Left lobe of liver (tissue), 2 donors: Measurements from ENCODE around the gene APBA2. TPM values are rescaled to one million over a fixed set of nuclear protein-coding genes. Genes with fewer than 3 reads are reported as not detected.
A peak's percentile ranks its signal among the peaks of the same experiment; 100 is the strongest.

ENCODE experiments used
- ATAC-seq: fragments of 200-7000 bp; cut with Tn5 transposase; one replicate; pipeline ENCODE4 v1.9.1; 2020; ENCODE audit warnings: mild to moderate bottlenecking, moderate library complexity
- DNase-seq: peaks from one replicate; pipeline ENCODE4 v3.0.0-alpha.2; 2020; ENCODE audit warnings: low spot score
- total RNA-seq: library from RNA; stranded (reverse); gene quantifications from one replicate; pipeline ENCODE4 v1.2.1, GENCODE V29; 2021
- donor health status: DM: no; HTN: no; CAD: no; lungs with moderate emphysema.
- donor health status: DM: no; HTN: yes; CAD: no.

The APBA2 gene
- total RNA-seq, 1 donor from 2014 or later, result 0.28 TPM

- ATAC-seq, result no peak
- DNase-seq, result no peak
These were observed 224.4 kb downstream of the APBA2 start for GRCh38 chr15:29110176-29110575.

GRCh38 chr15:29110733-29111132 lies 225.0 kb downstream of the APBA2 start:
- ATAC-seq (no peak), DNase-seq (no peak)

GRCh38 chr15:29111705-29112281 lies 226.0 kb downstream of the APBA2 start:
- DNase-seq, result no peak
- no peak for ATAC-seq

DNA sequence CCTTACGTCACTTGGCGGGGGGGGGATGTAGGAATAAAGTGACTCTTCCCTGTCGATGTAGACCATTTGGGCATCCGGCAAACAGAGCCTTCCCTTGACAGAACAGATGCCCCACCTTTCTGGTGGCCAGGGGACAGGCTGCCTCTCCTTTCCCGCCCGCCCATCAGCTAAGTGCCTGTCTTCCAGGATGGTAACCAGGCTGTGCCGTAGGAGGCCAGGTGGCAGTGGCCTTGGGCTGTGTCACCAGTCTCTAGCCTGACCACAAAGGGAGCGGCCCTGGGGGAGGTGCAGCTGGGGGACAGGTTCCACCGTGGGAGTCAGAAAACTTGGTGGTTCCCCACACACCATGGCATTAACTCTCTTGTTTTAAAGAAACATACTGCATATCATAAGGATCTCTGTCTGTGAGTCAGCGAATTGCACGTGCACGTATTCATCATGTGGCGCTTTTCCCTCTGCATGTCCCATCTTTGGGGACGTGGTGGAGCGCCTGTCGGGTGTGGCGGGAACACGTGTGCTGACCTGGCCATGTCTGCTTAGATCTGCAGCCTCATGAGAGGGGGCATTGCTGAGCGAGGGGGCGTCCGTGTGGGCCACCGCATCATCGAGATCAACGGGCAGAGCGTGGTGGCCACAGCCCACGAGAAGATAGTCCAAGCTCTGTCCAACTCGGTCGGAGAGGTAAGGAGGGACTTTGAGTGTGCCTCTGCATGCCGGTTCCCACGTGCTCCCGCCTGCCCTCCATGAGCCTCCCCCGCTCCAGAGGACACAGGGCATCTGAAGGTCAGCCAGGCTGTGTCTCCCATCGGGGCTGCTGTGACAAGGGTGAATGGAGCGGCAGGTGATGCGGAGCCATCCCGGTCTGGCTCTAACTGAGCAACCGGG lies 227.8 kb downstream of the APBA2 start:
- no peak for DNase-seq
- no peak for ATAC-seq

GRCh38 chr15:29114221-29115092 lies 228.7 kb downstream of the APBA2 start:
- DNase-seq (no peak), ATAC-seq (no peak)

GRCh38 chr15:29115093-29115991 lies 229.6 kb downstream of the APBA2 start:
- DNase-seq, result no peak
- ATAC-seq, result peak; percentile 13

GRCh38 chr15:29116970-29117700 lies 231.4 kb downstream of the APBA2 start:
- no peak for ATAC-seq
- no peak for DNase-seq

- no peak for ATAC-seq
- DNase-seq, result no peak
These were observed 232.0 kb downstream of the APBA2 start for GRCh38 chr15:29117778-29118177.

GRCh38 chr15:29119847-29120246 lies 234.1 kb downstream of the APBA2 start:
- no peak for ATAC-seq
- DNase-seq, result no peak

- no peak for ATAC-seq
- no peak for DNase-seq
These were observed 235.0 kb downstream of the APBA2 start for GRCh38 chr15:29120593-29121368.

DNA sequence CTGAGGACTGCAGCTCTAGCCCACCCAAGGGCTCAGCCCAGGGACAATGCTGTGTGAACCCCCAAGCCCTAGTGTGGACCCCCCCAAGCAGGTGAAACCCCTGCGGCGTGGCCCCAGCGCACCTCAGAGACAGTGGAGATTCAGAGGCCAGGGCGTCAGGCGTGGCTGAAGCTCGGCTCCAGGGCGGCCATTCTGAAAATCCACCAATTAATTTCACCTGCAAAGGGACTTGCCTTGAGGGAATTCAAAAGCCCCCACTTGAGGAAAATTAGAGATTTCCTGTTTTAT lies 235.5 kb downstream of the APBA2 start:
- no peak for DNase-seq
- no peak for ATAC-seq

DNA sequence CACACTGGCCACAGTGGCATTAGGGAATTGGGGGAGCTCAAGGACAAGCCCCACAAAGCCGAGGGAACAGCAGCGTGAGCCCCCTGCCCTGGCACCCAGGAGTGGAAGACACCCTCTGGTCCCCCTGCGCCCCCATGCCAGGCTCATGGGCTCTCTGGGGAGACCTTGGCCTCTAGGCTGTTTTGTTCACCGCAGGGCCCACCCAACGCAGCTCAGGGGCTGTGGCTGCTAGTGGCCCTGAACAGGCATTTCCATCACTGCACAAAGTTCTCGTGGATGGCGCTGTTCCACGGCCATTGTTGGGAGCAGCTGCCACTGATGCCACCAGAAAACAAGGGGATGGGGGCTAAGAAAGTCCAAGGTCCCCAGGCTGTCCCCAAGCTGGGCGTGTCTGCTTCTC lies 236.1 kb downstream of the APBA2 start:
- DNase-seq, result no peak
- no peak for ATAC-seq

GRCh38 chr15:29122506-29122905 lies 236.7 kb downstream of the APBA2 start:
- no peak for DNase-seq
- ATAC-seq, result no peak

GRCh38 chr15:29123171-29123570 lies 237.4 kb downstream of the APBA2 start:
- no peak for ATAC-seq
- no peak for DNase-seq

GRCh38 chr15:29123991-29124390 lies 238.2 kb downstream of the APBA2 start:
- no peak for ATAC-seq
- DNase-seq, result no peak

- DNase-seq (no peak), ATAC-seq (no peak)
These were observed 239.0 kb downstream of the APBA2 start for GRCh38 chr15:29124581-29125381.

GRCh38 chr15:29125382-29126207 lies 239.8 kb downstream of the APBA2 start:
- DNase-seq, result no peak
- no peak for ATAC-seq

DNA sequence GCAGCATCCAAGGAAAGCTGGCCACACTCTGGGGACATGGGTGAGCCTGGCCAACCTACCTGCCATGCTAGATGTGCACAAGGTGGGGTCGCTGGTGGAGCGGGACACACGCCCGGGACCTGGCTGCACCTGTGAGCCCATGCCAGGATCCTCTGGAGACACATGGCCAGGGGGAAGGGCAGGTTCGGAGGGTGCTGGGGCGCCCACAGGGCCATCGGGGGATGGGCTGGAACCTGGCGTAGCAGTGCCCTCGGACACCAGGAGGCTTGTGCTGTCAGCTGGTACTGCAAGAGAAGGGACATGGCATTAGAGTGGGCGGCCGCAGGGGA lies 240.4 kb downstream of the APBA2 start:
- no peak for ATAC-seq
- no peak for DNase-seq
